SK-N-MC (cell line): ENCODE results near the gene PCSK5.

Experiments used
- DNase-seq: peaks from one replicate; pipeline ENCODE4 v3.0.0-alpha.2; 2011; ENCODE audit warnings: low read depth, low spot score
- H3K27ac ChIP-seq: fragments of 200-600 bp; sonication (generic); 2 replicates; pipeline ENCODE4 v1.5.1; 2016; ENCODE audit warnings: mixed run types
- H3K36me3 ChIP-seq: fragments of 200-600 bp; sonication (generic); 2 replicates; pipeline ENCODE4 v1.6.1; 2017; ENCODE audit warnings: antibody characterized with exemption, low read length, mixed read lengths; ENCODE audit not compliant: insufficient read depth
- H3K4me3 ChIP-seq: fragments of 200-600 bp; sonication (generic); 2 replicates; pipeline ENCODE4 v1.5.1; 2016
- H3K9ac ChIP-seq: fragments of 200-600 bp; sonication (generic); 2 replicates; pipeline ENCODE4 v1.8.0; 2017; ENCODE audit warnings: mixed run types, mixed read lengths; ENCODE audit not compliant: insufficient read length
- H3K9me3 ChIP-seq: fragments of 200-600 bp; sonication (generic); 2 replicates; pipeline ENCODE4 v1.6.1; 2017; ENCODE audit warnings: low read depth, mild to moderate bottlenecking, antibody characterized with exemption, low read length, moderate library complexity, mixed read lengths
- EZH2 ChIP-seq: fragments of 200-600 bp; sonication (generic); IDR thresholded peaks from one replicate; pipeline ENCODE4 v1.6.1; 2017; ENCODE audit warnings: antibody characterized with exemption
- FOXP2 ChIP-seq: optimal IDR thresholded peaks from 2 replicates; pipeline ENCODE3; 2011; ENCODE audit warnings: mild to moderate bottlenecking, moderate library complexity; ENCODE audit not compliant: insufficient read depth; ENCODE audit errors: extremely low read length, control extremely low read depth
- POLR2AphosphoS5 ChIP-seq: IDR thresholded peaks from 2 replicates; pipeline ENCODE4 v1.6.1; 2012; ENCODE audit warnings: mild to moderate bottlenecking, low read depth, low read length, borderline replicate concordance

The PCSK5 gene

DNA sequence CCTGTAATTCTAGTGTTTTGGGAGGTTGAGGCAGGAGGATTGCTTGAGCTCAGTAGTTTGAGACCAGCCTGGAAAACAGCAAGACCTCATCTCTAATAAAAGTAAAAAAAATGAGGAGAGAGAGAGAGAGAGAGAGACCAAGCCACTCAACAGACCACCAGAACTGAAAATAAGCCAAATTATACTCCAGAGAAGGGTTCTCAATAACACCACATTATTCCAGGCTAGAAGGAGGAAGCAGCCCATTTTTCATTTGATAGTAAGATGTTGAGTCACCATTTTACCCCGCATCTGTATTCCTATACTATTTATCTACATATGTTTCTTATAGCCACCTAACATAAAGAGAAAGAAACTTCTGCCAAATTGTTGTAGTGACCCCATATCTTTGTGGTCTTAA lies 134.8 kb downstream of the PCSK5 start:
- TF ChIP-seq FOXP2 = no peak
- no peak for TF ChIP-seq EZH2
- no peak for TF ChIP-seq POLR2AphosphoS5
- H3K4me3 ChIP-seq = no peak overlapping the region
- H3K27ac ChIP-seq = no peak overlapping the region
- peaks cover 2% of the 10 kb centered on the region; the same call in 1 of the 2 replicates for H3K36me3 ChIP-seq
- H3K9me3 ChIP-seq = no peaks in the 10 kb centered on the region
- no peak for DNase-seq
- no peak overlapping the region for H3K9ac ChIP-seq

DNA sequence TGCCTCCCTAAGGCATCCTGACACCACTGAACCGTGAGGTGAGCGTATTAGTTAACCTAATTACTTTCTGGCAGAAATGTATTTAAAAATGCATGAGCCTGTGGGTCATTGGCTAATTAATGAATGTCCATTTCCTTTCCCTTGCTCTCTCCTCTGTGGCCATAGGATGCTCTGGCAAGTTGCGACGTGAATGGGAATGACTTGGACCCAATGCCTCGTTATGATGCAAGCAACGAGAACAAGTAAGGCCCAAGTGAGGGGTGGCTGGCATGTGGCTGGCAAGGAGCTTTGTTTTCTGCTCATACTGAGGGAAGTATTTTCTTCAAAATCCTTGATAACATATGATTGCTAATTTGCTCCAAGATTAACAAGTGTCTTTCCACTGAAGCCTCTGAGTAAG lies 136.3 kb downstream of the PCSK5 start:
- no peak for DNase-seq
- H3K9me3 ChIP-seq = no peaks in the 10 kb centered on the region
- H3K4me3 ChIP-seq = no peak overlapping the region
- H3K9ac ChIP-seq = no peak overlapping the region
- peaks cover 2% of the 10 kb centered on the region; the same call in 1 of the 2 replicates for H3K36me3 ChIP-seq
- TF ChIP-seq POLR2AphosphoS5 (no peak), EZH2 (no peak), FOXP2 (no peak)
- H3K27ac ChIP-seq = no peak overlapping the region

DNA sequence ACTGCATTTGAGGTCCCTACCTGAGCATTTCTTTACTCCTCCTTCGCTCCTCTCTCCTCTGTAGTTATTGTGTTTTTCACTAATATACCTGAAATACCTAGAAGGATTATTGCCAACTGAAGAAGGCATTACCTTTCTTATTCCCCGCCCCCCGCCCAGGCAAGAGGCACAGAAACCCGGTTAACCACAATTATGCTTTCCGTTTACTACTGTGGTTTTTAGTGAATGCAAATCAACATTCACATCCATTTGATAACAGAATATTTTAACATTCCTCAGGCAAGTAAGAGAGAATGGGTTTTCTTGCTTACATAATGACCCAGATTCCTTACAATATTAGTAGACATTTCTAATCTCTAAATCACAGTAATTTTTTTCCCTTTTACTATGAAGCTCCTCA lies 136.9 kb downstream of the PCSK5 start:
- no peaks in the 10 kb centered on the region for H3K9me3 ChIP-seq
- DNase-seq = peak; percentile 48
- H3K36me3 ChIP-seq = peaks cover 2% of the 10 kb centered on the region; the same call in 1 of the 2 replicates
- H3K9ac ChIP-seq = no peak overlapping the region
- TF ChIP-seq EZH2 (no peak), FOXP2 (no peak), POLR2AphosphoS5 (no peak)
- peak overlapping the region; percentile 81; the same call in 1 of the 2 replicates for H3K27ac ChIP-seq
- 0 out of 2 replicates have a peak overlapping the region, but pooled peaks have one; percentile 1 for H3K4me3 ChIP-seq

DNA sequence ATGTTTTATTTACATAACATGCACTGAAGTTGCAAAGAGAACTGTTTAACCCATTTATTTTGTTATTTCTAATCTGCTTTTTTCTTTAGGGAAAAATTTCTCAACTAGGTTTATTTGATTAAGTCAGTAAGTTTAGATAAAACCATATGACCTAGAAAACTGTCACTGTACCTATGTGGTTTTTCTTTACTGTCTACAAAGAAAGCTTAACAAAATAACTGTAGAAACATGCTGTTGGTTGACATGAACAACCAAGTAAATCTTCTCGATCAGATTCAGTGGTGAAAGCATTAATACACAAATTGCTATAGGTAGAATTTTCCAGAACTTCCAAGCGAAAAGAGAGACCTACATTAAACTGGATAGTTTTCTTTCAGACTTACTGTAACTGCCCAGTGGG lies 137.4 kb downstream of the PCSK5 start:
- no peak overlapping the region for H3K9ac ChIP-seq
- TF ChIP-seq FOXP2 (no peak), POLR2AphosphoS5 (no peak), EZH2 (no peak)
- peaks cover 2% of the 10 kb centered on the region; the same call in 1 of the 2 replicates for H3K36me3 ChIP-seq
- DNase-seq = no peak
- peak overlapping the region; percentile 81 for H3K27ac ChIP-seq
- H3K9me3 ChIP-seq = no peaks in the 10 kb centered on the region
- H3K4me3 ChIP-seq = 0 out of 2 replicates have a peak overlapping the region, but pooled peaks have one; percentile 1

DNA sequence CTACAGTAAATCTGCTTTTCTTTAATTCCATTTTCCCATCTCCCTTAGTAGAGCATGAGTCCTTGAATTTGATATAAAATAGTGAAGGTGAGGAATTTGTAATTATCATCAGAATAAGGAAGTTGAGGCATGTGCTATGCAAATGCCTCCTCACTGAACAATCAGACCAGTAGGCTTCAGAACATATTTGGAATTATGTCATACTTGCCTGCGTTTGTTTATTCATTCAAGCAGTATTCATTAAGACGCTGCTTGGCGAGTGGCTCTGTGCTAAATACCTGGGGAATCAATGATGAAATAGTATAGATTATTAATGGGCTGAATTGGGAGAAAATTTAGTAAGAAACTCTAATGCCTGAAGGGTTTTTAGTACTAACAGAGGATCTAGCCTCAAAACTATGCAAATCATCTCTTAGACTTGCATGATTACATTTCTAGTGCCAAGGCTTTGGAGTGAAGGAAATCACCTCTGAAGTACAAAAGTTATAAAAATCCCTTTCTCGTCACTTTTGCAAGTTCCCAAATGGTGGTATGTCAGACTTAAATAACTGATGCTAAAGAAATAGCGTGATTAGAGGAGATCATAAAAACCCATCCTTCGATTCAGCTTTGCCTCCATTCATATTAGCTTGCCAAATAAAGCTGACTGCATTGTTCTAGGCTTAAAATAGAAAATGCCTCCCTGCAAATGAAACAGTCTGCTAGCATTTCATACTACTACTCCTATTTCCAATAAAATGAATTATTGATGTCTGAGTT lies 141.7 kb downstream of the PCSK5 start:
- Histone ChIP-seq H3K36me3 (no peaks in the 10 kb centered on the region), H3K9ac (peak overlapping the region; percentile 30), H3K9me3 (no peaks in the 10 kb centered on the region), H3K4me3 (peak overlapping the region; percentile 66), H3K27ac (peak overlapping the region; percentile 89)
- no peak for TF ChIP-seq POLR2AphosphoS5
- DNase-seq = no peak

DNA sequence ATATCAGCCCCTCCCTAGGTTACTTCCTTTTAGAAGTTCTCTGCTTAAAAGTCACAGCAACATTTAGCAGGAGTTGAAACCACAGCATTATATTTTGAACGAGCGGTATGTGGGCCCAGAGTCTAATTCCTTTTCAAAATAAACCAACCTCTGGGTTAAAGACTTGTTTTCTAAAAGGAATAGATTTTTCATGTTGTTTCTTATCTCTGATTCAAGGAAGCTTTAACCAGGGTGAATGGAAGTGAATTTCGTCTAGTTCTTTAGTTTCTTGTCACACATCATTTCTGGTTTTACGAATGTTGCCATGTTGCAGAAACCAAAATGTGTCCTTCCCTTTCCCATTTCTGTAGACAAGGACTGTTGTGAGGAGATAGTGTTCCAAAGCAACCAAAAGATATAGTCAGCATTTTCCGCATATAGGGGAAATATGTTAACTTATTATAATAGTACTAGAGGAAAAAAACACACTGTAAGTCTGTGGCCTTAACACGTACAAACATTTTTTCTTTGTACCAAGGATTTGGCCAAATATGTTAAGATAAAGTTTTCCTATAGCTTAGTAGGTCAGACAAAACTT lies 142.4 kb downstream of the PCSK5 start:
- H3K27ac ChIP-seq = peak overlapping the region; percentile 89
- H3K36me3 ChIP-seq = no peaks in the 10 kb centered on the region
- no peak for TF ChIP-seq FOXP2
- TF ChIP-seq EZH2 = no peak
- TF ChIP-seq POLR2AphosphoS5 = no peak
- peak overlapping the region; percentile 30 for H3K9ac ChIP-seq
- no peaks in the 10 kb centered on the region for H3K9me3 ChIP-seq
- peak overlapping the region; percentile 66 for H3K4me3 ChIP-seq
- DNase-seq = no peak

DNA sequence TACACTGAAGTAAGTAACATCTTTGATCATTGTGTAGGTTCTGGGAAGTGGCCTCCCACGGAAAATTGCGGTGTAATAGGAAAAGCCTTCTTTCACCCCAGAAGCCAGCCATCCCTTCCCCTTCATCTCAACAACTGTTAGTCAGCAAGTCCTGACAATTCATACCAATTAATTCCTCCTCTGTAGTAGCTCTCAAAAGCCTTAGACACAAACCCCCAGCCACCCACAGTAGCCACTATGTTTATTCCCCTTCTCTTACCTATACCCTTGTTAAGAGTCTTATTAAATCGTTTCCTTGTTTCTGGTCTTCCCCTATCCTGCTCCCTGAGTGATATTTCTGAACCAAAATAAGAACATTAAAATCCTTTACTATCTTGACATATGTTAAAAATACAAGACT lies 143.6 kb downstream of the PCSK5 start:
- H3K36me3 ChIP-seq = no peaks in the 10 kb centered on the region
- H3K9me3 ChIP-seq = no peaks in the 10 kb centered on the region
- H3K9ac ChIP-seq = no peak overlapping the region
- TF ChIP-seq POLR2AphosphoS5 (no peak), FOXP2 (no peak), EZH2 (no peak)
- H3K4me3 ChIP-seq = no peak overlapping the region
- no peak overlapping the region for H3K27ac ChIP-seq
- DNase-seq = no peak

DNA sequence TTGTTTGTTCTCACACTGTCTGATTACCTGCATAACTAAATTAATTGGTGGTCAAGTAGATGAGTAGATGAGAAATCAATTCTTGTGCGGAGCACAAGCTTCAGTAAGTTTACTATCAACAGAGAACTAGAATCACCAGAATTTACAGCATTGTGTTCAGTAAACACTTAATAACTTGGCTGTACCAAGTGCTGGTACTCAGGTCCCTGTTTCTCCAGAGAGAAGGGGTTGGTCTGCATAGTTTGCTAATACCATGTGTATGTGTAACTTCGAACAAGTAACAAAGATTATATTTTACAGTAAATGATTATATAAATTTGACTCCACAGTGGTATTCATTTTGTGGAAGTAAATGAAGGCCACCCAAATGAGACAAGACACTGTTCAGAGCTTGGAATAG lies 146.3 kb downstream of the PCSK5 start:
- no peak overlapping the region for H3K9ac ChIP-seq
- H3K27ac ChIP-seq = no peak overlapping the region
- TF ChIP-seq FOXP2 = no peak
- TF ChIP-seq EZH2 = no peak
- TF ChIP-seq POLR2AphosphoS5 = no peak
- no peak overlapping the region for H3K4me3 ChIP-seq
- no peak for DNase-seq
- H3K9me3 ChIP-seq = no peaks in the 10 kb centered on the region
- no peaks in the 10 kb centered on the region for H3K36me3 ChIP-seq

DNA sequence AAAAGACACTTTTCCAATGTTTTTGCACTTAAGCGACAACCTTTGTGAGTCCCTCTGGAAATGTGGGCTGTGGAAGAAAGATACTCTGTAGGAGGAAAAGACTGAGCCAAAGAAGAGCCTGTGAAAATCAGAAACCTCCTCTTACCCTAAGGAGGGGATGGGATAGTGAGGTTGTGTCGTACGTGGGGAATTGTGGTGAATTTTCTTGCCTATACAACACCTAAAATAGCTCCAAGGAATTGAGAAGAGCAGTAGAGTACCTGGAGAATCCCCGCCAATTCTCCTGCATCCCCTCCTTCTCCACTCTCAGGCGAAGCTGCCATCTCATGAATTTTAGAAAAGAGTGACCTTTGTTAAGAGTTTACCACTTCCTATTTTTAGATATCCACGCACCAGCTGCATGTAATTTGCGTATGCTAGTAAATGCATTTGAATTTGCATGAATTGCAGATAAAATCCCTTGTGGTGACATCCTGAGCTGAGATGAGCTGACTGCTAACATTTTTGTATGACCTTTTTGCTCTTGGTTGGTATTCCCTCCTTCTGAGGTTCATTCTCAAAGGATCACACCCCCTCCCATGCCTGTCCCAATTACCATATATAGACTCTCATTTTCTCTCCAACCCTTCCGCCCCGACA lies 147.2 kb downstream of the PCSK5 start:
- Histone ChIP-seq H3K9me3 (no peaks in the 10 kb centered on the region), H3K36me3 (no peaks in the 10 kb centered on the region), H3K9ac (no peak overlapping the region), H3K27ac (peak overlapping the region; percentile 26; the same call in 1 of the 2 replicates), H3K4me3 (peak overlapping the region; percentile 16; the same call in 1 of the 2 replicates)
- DNase-seq = no peak
- TF ChIP-seq EZH2 (no peak), POLR2AphosphoS5 (no peak), FOXP2 (no peak)
